PFSK-1 (cell line): ENCODE results near the gene FSCN2.

Source experiments
- FOXP2 ChIP-seq: optimal IDR thresholded peaks from 2 replicates; pipeline ENCODE3; 2011; ENCODE audit warnings: borderline replicate concordance, control low read depth, inconsistent platforms; ENCODE audit not compliant: insufficient read depth; ENCODE audit errors: extremely low read length, extremely low read depth
- POLR2AphosphoS5 ChIP-seq: IDR thresholded peaks from 2 replicates; pipeline ENCODE4 v1.6.1; 2012; ENCODE audit warnings: low read depth, mild to moderate bottlenecking, control low read depth, low read length, moderate library complexity
- REST ChIP-seq, 2 experiments: IDR thresholded peaks; 2 replicates each; pipeline versions ENCODE4 v1.6.1 to v1.8.0; 2011 to 2012; ENCODE audit warnings: low read depth in 2 of 2, low read length in 2 of 2, control low read depth in 1 of 2, inconsistent platforms in 1 of 2, mild to moderate bottlenecking in 1 of 2, moderate library complexity in 1 of 2; ENCODE audit not compliant: insufficient read depth in 1 of 2
- SIN3A ChIP-seq: IDR thresholded peaks from 2 replicates; pipeline ENCODE4 v1.6.1; 2012; ENCODE audit warnings: mild to moderate bottlenecking, low read length, moderate library complexity, borderline replicate concordance; ENCODE audit not compliant: insufficient read depth
- TAF1 ChIP-seq: IDR thresholded peaks from 2 replicates; pipeline ENCODE4 v1.6.1; 2012; ENCODE audit warnings: low read length, control low read depth, borderline replicate concordance; ENCODE audit not compliant: insufficient read depth

FSCN2 gene

GRCh38 chr17:81543756-81544155 is 15.6 kb downstream of the FSCN2 start:
- TF ChIP-seq FOXP2 (no peak), SIN3A (no peak), TAF1 (no peak), POLR2AphosphoS5 (no peak), REST (IDR thresholded peaks at IDR 0.05; ENCODE audit: insufficient read depth in 1 of 2, low read depth in 2 of 2, low read length in 2 of 2) (no peak)

- TF ChIP-seq TAF1 (no peak), FOXP2 (no peak), REST (IDR thresholded peaks at IDR 0.05; ENCODE audit: insufficient read depth in 1 of 2, low read depth in 2 of 2, low read length in 2 of 2) (no peak), SIN3A (no peak), POLR2AphosphoS5 (no peak)
These were observed 16.3 kb downstream of the FSCN2 start for GRCh38 chr17:81544281-81544974.

- TF ChIP-seq POLR2AphosphoS5 = no peak
- no peak for TF ChIP-seq FOXP2
- no peak for TF ChIP-seq SIN3A
- TF ChIP-seq TAF1 = no peak
- TF ChIP-seq REST (IDR thresholded peaks at IDR 0.05; ENCODE audit: insufficient read depth in 1 of 2, low read depth in 2 of 2, low read length in 2 of 2) = no peak
These were observed 17.2 kb downstream of the FSCN2 start for GRCh38 chr17:81545160-81545949.

- no peak for TF ChIP-seq FOXP2
- no peak for TF ChIP-seq POLR2AphosphoS5
- TF ChIP-seq TAF1 = no peak
- no peak for TF ChIP-seq SIN3A
- TF ChIP-seq REST (IDR thresholded peaks at IDR 0.05; ENCODE audit: insufficient read depth in 1 of 2, low read depth in 2 of 2, low read length in 2 of 2) = no peak
These were observed 18.9 kb downstream of the FSCN2 start for GRCh38 chr17:81546906-81547613.
